Endothelial cell of umbilical vein (primary cell): ENCODE results near the gene PHF23. TPM values are rescaled to one million over a fixed set of nuclear protein-coding genes. Genes with fewer than 3 reads are reported as not detected.

ENCODE experiments used
- BruUV-seq: library from RNA; stranded (reverse); fragments of 400-500 nt; replicated peaks from 2 replicates; lab custom pipeline; 2021; lab: Mats Ljungman, UMichigan
- CTCF ChIA-PET: fragments of 300-600, 350-600 bp; sonication (Branson Sonifier 250); formaldehyde crosslinking; loops from one replicate; lab custom pipeline; 2021; ENCODE audit warnings: antibody characterized with exemption, inconsistent platforms; lab: Charles Lee
- POLR2A ChIA-PET: fragments of 300-600, 350-600 bp; sonication (Branson Sonifier 250); formaldehyde crosslinking; loops from one replicate; lab custom pipeline; 2021; ENCODE audit warnings: antibody characterized with exemption, inconsistent platforms; lab: Charles Lee
- DNase-seq: peaks from one replicate; pipeline ENCODE4 v3.0.0-alpha.2; 2011; ENCODE audit warnings: low read depth, low spot score
- FAIRE-seq: peaks from 2 replicates; lab custom pipeline; 2011; peaks lifted over from hg19 to GRCh38; lab: Jason Lieb, UNC
- H2AFZ ChIP-seq: 2 replicates; pipeline ENCODE4 v1.6.0; 2012; ENCODE audit warnings: low read depth, low read length, control low read depth, inconsistent platforms
- H3K27ac ChIP-seq: 2 replicates; pipeline ENCODE4 v1.5.1; 2011; ENCODE audit warnings: low read depth, mild to moderate bottlenecking, control low read depth, low read length, moderate library complexity; ENCODE audit not compliant: insufficient read depth
- H3K27me3 ChIP-seq, 2 experiments: 2 replicates each; pipeline versions ENCODE4 v1.6.0 to v1.6.1; 2011; ENCODE audit warnings: low read length in 2 of 2, mixed read lengths in 1 of 2; ENCODE audit not compliant: control insufficient read depth in 2 of 2, insufficient read depth in 2 of 2
- H3K36me3 ChIP-seq, 2 experiments: 2 replicates in 1 of 2; 3 replicates in 1 of 2; pipeline ENCODE4 v1.5.1; 2011; ENCODE audit warnings: low read length in 2 of 2, mild to moderate bottlenecking in 1 of 2, moderate library complexity in 1 of 2; ENCODE audit not compliant: control insufficient read depth in 2 of 2, insufficient read depth in 2 of 2; ENCODE audit errors: extremely low read depth in 1 of 2
- H3K4me1 ChIP-seq: 3 replicates; pipeline ENCODE4 v1.5.1; 2011; ENCODE audit warnings: mild to moderate bottlenecking, low read length; ENCODE audit not compliant: control insufficient read depth, insufficient read depth; ENCODE audit errors: extremely low read depth
- H3K4me2 ChIP-seq: 2 replicates; pipeline ENCODE4 v1.6.1; 2011; ENCODE audit warnings: low read length, control low read depth, mixed read lengths; ENCODE audit not compliant: insufficient read depth
- H3K4me3 ChIP-seq, 3 experiments: fragments of 200-600 bp in 1 of 3; sonication (generic), shearing (Covaris generic) in 1 of 3; replicated peaks in 1 of 3; 2 replicates each; pipeline ENCODE4 v1.5.1; 2011 to 2016; ENCODE audit warnings: control low read depth in 3 of 3, low read length in 3 of 3, mild to moderate bottlenecking in 2 of 3, inconsistent platforms in 1 of 3, low read depth in 1 of 3, moderate library complexity in 1 of 3; ENCODE audit not compliant: insufficient read depth in 1 of 3
- H3K79me2 ChIP-seq: 2 replicates; pipeline ENCODE4 v1.6.0; 2012; ENCODE audit warnings: low read length, inconsistent platforms; ENCODE audit not compliant: control insufficient read depth, insufficient read depth
- H3K9ac ChIP-seq: replicated peaks from 2 replicates; pipeline ENCODE3; 2011; ENCODE audit warnings: low read length, control low read depth; ENCODE audit not compliant: insufficient read depth; ENCODE audit errors: extremely low read depth
- H3K9me1 ChIP-seq: replicated peaks from 3 replicates; pipeline ENCODE4 v1.6.0; 2011; ENCODE audit warnings: mild to moderate bottlenecking, low read length; ENCODE audit not compliant: control insufficient read depth, insufficient read depth; ENCODE audit errors: extremely low read depth
- H3K9me3 ChIP-seq: replicated peaks from 2 replicates; pipeline ENCODE4 v1.5.1; 2012; ENCODE audit warnings: low read length, inconsistent platforms; ENCODE audit not compliant: control insufficient read depth, insufficient read depth
- H4K20me1 ChIP-seq: replicated peaks from 2 replicates; pipeline ENCODE3; 2011; ENCODE audit warnings: mild to moderate bottlenecking, low read length; ENCODE audit not compliant: control insufficient read depth, insufficient read depth; ENCODE audit errors: extremely low read depth
- CTCF ChIP-seq, 2 donors: IDR thresholded peaks; 1 replicate in 1 of 2; 2 replicates in 1 of 2; pipeline ENCODE4 v1.5.1; 2011; ENCODE audit warnings: low read length in 2 of 2, mild to moderate bottlenecking in 2 of 2, moderate library complexity in 2 of 2, control low read depth in 1 of 2, inconsistent platforms in 1 of 2, low read depth in 1 of 2; ENCODE audit not compliant: insufficient read depth in 1 of 2; ENCODE audit errors: extremely low read depth in 1 of 2
- JUN ChIP-seq: IDR thresholded peaks from 2 replicates; pipeline ENCODE4 v1.6.1; 2011; ENCODE audit warnings: borderline replicate concordance, low read depth; ENCODE audit not compliant: insufficient read length, insufficient read depth
- POLR2A ChIP-seq: IDR thresholded peaks from 2 replicates; pipeline ENCODE4 v1.6.1; 2012; ENCODE audit warnings: low read depth, mild to moderate bottlenecking, control low read depth, low read length
- dilution Hi-C: fragments of 300-500 bp; cut with MboI; formaldehyde crosslinking; loops from one replicate; pipeline ENCODE4 v1.15.0; 2019; ENCODE audit warnings: low sequenced_read_pairs; ENCODE audit not compliant: extremely low pct_ligation_motif_present
- intact Hi-C: fragments of 100-400 bp; cut with micrococcal nuclease; formaldehyde crosslinking; loops from one replicate; pipeline ENCODE4 v1.10.0; 2022
- polyA plus RNA-seq, 4 experiments: library from polyadenylated mRNA; depleted of rRNA in 3 of 4; stranded (reverse) in 3 of 4; unstranded in 1 of 4; fragments of >200 nt; gene quantifications; 2 replicates each; pipeline versions ENCODE4 v1.2.1 to v1.2.3, GENCODE V29; 2011 to 2012; ENCODE audit warnings: missing spikeins in 1 of 4
- total RNA-seq: library from RNA; stranded (reverse); gene quantifications from 2 replicates; pipeline ENCODE4 v1.2.3, GENCODE V29; 2021

The PHF23 gene
- total and polyA plus RNA-seq, 2 donors (not counting 3 experiments of a cell fraction or from before 2014, with no cell fraction given), result 35.6 to 54.7 TPM

GRCh38 chr17:7213895-7214299 is 25.4 kb downstream of the PHF23 start:
- peak; percentile 82 for DNase-seq

More at GRCh38 chr17:7213895-7214299, 25.4 kb downstream of the PHF23 start:
- dilution Hi-C loops, result no loop called here
- Histone ChIP-seq H3K9me3 (no peaks in the 10 kb centered on the region), H3K27ac (peak overlapping the region; percentile 63), H3K79me2 (peaks cover 18% of the 10 kb centered on the region), H3K4me3 (peak overlapping the region in 2 of 3 experiments; percentile 43 to 44), H3K9ac (no peak overlapping the region), H3K4me2 (peak overlapping the region; percentile 58), H3K36me3 (no peaks in the 10 kb centered on the region), H3K27me3 (no peaks in the 10 kb centered on the region), H2AFZ (no peak overlapping the region), H4K20me1 (no peaks in the 10 kb centered on the region), H3K4me1 (peaks cover 29% of the 10 kb centered on the region), H3K9me1 (no peaks in the 10 kb centered on the region)
- intact Hi-C loops, result loop anchor here (1.0 to 2.0 kb wide), 3 partner anchors 9 to 93 kb away; partner anchors contain the start of genes EIF5A and ELP5
- no peak for TF ChIP-seq POLR2A
- TF ChIP-seq CTCF (IDR thresholded peaks at IDR 0.05; ENCODE audit: extremely low read depth in 1 of 2, insufficient read depth in 1 of 2, low read depth in 1 of 2, low read length in 2 of 2), result peak; percentile 62 to 75
- TF ChIP-seq JUN, result no peak
- CTCF ChIA-PET, result interaction anchor here (0.7 to 2.8 kb wide), 6 partner anchors 25 to 168 kb away, joined by 3 to 16 read pairs (median 4); partner anchors contain the start of gene PHF23
- no TSS peak for BruUV-seq
- POLR2A ChIA-PET, result no interaction called here
- no peak for FAIRE-seq
